Muscle of back (tissue), 11 donors: ENCODE results near the gene POLR1C. TPM values are rescaled to one million over a fixed set of nuclear protein-coding genes. Genes with fewer than 3 reads are reported as not detected.

Experiments used
- DNase-seq, 3 donors: peaks; one replicate each; pipeline versions ENCODE4 v3.0.0 to v3.0.0-alpha.2; 2013
- polyA plus RNA-seq, 10 donors: library from polyadenylated mRNA; unstranded; fragments of 120-200 nt; gene quantifications; one replicate each; pipeline ENCODE4 v1.2.1, GENCODE V29; 2013; ENCODE audit not compliant: insufficient read length in 10 of 10

POLR1C gene
- polyA plus RNA-seq, 10 donors = 13.6 to 22.3 (median 17.0) TPM

- DNase-seq = no peak
These were observed 42.4 kb downstream of the POLR1C start for GRCh38 chr6:43559328-43559727.

GRCh38 chr6:43570876-43571441 lies 54.1 kb downstream of the POLR1C start:
- no peak for DNase-seq

Other genes with a start within 250 kb of the POLR1C start
- gene SLC22A7, start 218.8 kb upstream of the POLR1C start, polyA plus RNA-seq = under 1 TPM in 3 of 10 donors, not detected in 7; 0.05 to 0.45 (median 0.11) TPM
- 1 to 10 TPM in 6 of 10 donors, under 1 TPM in 4; 0.43 to 1.5 (median 1.0) TPM for gene CRIP3, start 208.3 kb upstream of the POLR1C start, polyA plus RNA-seq
- gene ZNF318, start 147.4 kb upstream of the POLR1C start, polyA plus RNA-seq = 10 to 100 TPM; 11.6 to 18.1 (median 15.0) TPM
- gene ABCC10, start 89.5 kb upstream of the POLR1C start, polyA plus RNA-seq = 10 to 100 TPM in 9 of 10 donors, 1 to 10 TPM in 1; 9.8 to 19.7 (median 13.7) TPM
- gene DLK2, start 61.5 kb upstream of the POLR1C start, polyA plus RNA-seq = 1 to 10 TPM; 1.4 to 4.3 (median 2.1) TPM
- 10 to 100 TPM; 17.8 to 35.8 (median 25.1) TPM for gene TJAP1, start 39.5 kb upstream of the POLR1C start, polyA plus RNA-seq
- gene LRRC73, start 6.7 kb upstream of the POLR1C start, polyA plus RNA-seq = under 1 TPM; 0.10 to 0.26 (median 0.15) TPM
- gene YIPF3, start 163 bp upstream of the POLR1C start, polyA plus RNA-seq = 100 to 1,000 TPM in 1 of 10 donors, 10 to 100 TPM in 9; 75.0 to 103 (median 83.3) TPM
- gene XPO5, start 58.9 kb downstream of the POLR1C start, polyA plus RNA-seq = 10 to 100 TPM; 19.8 to 37.0 (median 28.1) TPM
- 10 to 100 TPM; 10.4 to 17.9 (median 12.8) TPM for gene POLH, start 59.1 kb downstream of the POLR1C start, polyA plus RNA-seq
- 10 to 100 TPM; 29.3 to 57.9 (median 36.7) TPM for gene GTPBP2, start 112.2 kb downstream of the POLR1C start, polyA plus RNA-seq
- gene MAD2L1BP, start 118.8 kb downstream of the POLR1C start, polyA plus RNA-seq = 10 to 100 TPM; 16.0 to 19.8 (median 17.4) TPM
- 1 to 10 TPM in 1 of 10 donors, under 1 TPM in 9; 0.28 to 1.1 (median 0.70) TPM for gene RSPH9, start 127.9 kb downstream of the POLR1C start, polyA plus RNA-seq
- gene MRPS18A, start 170.7 kb downstream of the POLR1C start, polyA plus RNA-seq = 10 to 100 TPM; 25.5 to 33.5 (median 29.8) TPM